AG10803 (cell line): ENCODE results near the gene ME2.
"Not testable (repeated sequence)": the region's sequence is repeated elsewhere in the genome, so short reads cannot be mapped to it uniquely, and the experiment has no call there.

ENCODE experiments used
- DNase-seq: peaks from one replicate; pipeline ENCODE4 v3.0.0; 2010; ENCODE audit warnings: low read depth
- H3K4me3 ChIP-seq: 2 replicates; pipeline ENCODE4 v1.5.1; 2011; ENCODE audit warnings: mild to moderate bottlenecking, low read length, control low read depth
- CTCF ChIP-seq: conservative IDR thresholded peaks from 2 replicates; pipeline ENCODE4 v1.5.1; 2011; ENCODE audit warnings: mild to moderate bottlenecking, low read length, control low read depth, inconsistent platforms

Gene ME2

GRCh38 chr18:50935493-50936191, 56.7 kb downstream of the ME2 start:
- no peak for TF ChIP-seq CTCF
- no peak overlapping the region for H3K4me3 ChIP-seq
- DNase-seq: no peak

- no peak for DNase-seq
- H3K4me3 ChIP-seq: no peak overlapping the region
- no peak for TF ChIP-seq CTCF
Measured at GRCh38 chr18:50937183-50937582, 58.3 kb downstream of the ME2 start.

- no peak for TF ChIP-seq CTCF
- no peak overlapping the region for H3K4me3 ChIP-seq
- DNase-seq: no peak
Measured at GRCh38 chr18:50938912-50939311, 60.0 kb downstream of the ME2 start.

GRCh38 chr18:50944245-50944932, 65.5 kb downstream of the ME2 start:
- H3K4me3 ChIP-seq: no peak overlapping the region
- peak; percentile 11 for DNase-seq
- no peak for TF ChIP-seq CTCF

GRCh38 chr18:50945918-50946317, 67.0 kb downstream of the ME2 start:
- not testable (repeated sequence) for H3K4me3 ChIP-seq, DNase-seq

- DNase-seq: no peak
- no peak overlapping the region for H3K4me3 ChIP-seq
- no peak for TF ChIP-seq CTCF
Measured at GRCh38 chr18:50947899-50948298, 69.0 kb downstream of the ME2 start.

GRCh38 chr18:50949185-50949584, 70.3 kb downstream of the ME2 start:
- no peak for DNase-seq
- TF ChIP-seq CTCF: no peak

More at GRCh38 chr18:50949185-50949584, 70.3 kb downstream of the ME2 start:
- H3K4me3 ChIP-seq: no peak overlapping the region
